ENCODE data around the gene MEGF8. TPM values are rescaled to one million over a fixed set of nuclear protein-coding genes. Genes with fewer than 3 reads are reported as not detected.

Gene MEGF8
- polyA plus RNA-seq, 1 donor: 23.9 TPM

DNA sequence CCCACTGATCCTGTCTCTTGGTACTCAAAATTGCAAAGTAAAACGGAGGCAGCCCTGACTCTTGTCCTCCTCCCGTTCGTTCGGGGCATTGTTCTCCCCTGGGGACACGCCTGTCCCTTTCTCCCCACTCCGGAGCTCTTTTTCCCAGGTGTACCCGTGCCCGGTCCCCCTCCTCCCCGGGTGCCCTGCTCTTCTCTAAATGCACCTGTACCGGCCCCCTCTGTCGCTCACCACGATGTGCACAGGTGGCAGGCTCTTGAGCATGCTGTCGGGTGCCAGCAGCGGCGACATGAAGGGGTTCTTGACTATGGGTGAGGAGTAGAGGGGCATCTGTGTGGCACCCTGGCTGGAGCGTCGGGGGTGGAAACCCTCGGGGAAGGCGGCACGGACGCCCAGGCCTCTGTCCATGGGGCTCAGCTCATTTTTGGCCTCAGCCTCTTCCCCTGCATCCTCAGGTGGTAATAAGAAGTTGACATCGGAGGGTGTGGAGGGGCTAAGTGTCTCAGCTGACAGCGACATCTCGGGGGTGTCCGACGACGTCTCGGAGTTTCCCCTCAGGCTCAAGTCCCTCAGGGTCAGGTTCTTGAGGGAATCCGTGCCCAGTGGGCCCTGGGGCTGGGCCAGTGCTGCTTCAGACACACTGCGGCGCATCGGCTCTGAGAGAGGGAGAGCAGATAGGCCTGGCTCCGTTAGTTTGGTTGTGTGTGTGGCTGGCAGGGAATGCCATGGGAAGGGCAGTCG is 77.1 kb downstream of the MEGF8 start:
- Histone ChIP-seq H3K4me1 (ENCODE audit: control insufficient read depth, insufficient read depth, low read length) (peaks cover 8% of the 10 kb centered on the region), H3K27ac (ENCODE audit: low read length) (no peak overlapping the region), H3K27me3 (ENCODE audit: control insufficient read depth, insufficient read depth, low read length) (no peaks in the 10 kb centered on the region), H3K36me3 (ENCODE audit: control insufficient read depth, insufficient read depth, low read length) (peaks cover 36% of the 10 kb centered on the region), H3K9me3 (ENCODE audit: control insufficient read depth, low read depth, low read length) (no peaks in the 10 kb centered on the region), H3K4me3 (ENCODE audit: low read length) (peak overlapping the region; percentile 29)
- WGBS (ENCODE audit: insufficient coverage, low lambda C conversion rate): no CpG with 5 or more reads among the region's 34 CpGs
- no peak for DNase-seq

DNA sequence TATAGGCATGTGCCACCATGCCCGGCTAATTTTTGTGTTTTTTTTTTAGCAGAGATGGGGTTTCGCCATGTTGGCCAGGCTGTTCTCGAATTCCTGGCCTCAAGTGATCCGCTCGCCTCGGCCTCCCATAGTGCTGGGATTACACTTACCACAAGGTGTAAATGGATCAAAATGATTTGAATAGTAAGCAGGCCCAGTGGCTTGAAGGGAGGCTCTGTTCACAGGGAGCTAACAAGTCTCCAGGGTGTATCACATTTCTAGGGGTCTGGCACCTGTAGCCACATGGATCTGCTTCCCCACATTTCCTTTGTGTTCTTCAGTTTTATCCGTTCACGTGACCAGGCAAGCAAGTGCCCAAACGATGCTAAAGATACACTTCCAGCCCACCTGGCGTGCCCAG is 78.2 kb downstream of the MEGF8 start:
- H3K27me3 ChIP-seq (ENCODE audit: control insufficient read depth, insufficient read depth, low read length): no peaks in the 10 kb centered on the region
- no peaks in the 10 kb centered on the region for H3K9me3 ChIP-seq (ENCODE audit: control insufficient read depth, low read depth, low read length)
- no peak overlapping the region for H3K27ac ChIP-seq (ENCODE audit: low read length)
- no peak overlapping the region for H3K4me3 ChIP-seq (ENCODE audit: low read length)
- no peak for DNase-seq
- WGBS (ENCODE audit: insufficient coverage, low lambda C conversion rate): 100% methylated on average over 2 of the region's 10 CpGs
- H3K36me3 ChIP-seq (ENCODE audit: control insufficient read depth, insufficient read depth, low read length): peaks cover 42% of the 10 kb centered on the region
- peaks cover 4% of the 10 kb centered on the region for H3K4me1 ChIP-seq (ENCODE audit: control insufficient read depth, insufficient read depth, low read length)

DNA sequence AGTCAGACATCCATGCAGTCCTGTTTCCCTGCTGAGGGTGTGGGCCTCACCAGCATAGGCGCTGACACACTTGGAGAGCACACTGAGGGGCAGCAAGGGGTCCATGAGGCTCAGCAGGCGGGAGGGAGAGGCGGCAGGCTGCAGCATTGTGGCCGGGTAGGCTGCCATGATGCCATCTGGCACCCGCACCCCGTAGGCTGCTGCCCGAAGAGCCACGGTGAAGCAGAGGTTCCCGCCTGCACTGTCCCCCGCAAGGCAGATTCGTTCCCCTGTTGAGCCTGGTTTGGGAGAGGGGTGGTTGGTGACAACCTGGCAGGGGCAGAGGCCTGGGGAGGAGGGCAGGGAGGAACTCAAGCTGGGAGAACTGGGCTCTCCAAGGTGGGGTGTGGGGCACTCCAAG is 80.7 kb downstream of the MEGF8 start:
- Histone ChIP-seq H3K36me3 (ENCODE audit: control insufficient read depth, insufficient read depth, low read length) (peaks cover 52% of the 10 kb centered on the region), H3K9me3 (ENCODE audit: control insufficient read depth, low read depth, low read length) (no peaks in the 10 kb centered on the region), H3K4me1 (ENCODE audit: control insufficient read depth, insufficient read depth, low read length) (peaks cover 1% of the 10 kb centered on the region), H3K27ac (ENCODE audit: low read length) (no peak overlapping the region), H3K27me3 (ENCODE audit: control insufficient read depth, insufficient read depth, low read length) (no peaks in the 10 kb centered on the region), H3K4me3 (ENCODE audit: low read length) (no peak overlapping the region)
- no CpG with 5 or more reads among the region's 11 CpGs for WGBS (ENCODE audit: insufficient coverage, low lambda C conversion rate)
- DNase-seq: no peak

DNA sequence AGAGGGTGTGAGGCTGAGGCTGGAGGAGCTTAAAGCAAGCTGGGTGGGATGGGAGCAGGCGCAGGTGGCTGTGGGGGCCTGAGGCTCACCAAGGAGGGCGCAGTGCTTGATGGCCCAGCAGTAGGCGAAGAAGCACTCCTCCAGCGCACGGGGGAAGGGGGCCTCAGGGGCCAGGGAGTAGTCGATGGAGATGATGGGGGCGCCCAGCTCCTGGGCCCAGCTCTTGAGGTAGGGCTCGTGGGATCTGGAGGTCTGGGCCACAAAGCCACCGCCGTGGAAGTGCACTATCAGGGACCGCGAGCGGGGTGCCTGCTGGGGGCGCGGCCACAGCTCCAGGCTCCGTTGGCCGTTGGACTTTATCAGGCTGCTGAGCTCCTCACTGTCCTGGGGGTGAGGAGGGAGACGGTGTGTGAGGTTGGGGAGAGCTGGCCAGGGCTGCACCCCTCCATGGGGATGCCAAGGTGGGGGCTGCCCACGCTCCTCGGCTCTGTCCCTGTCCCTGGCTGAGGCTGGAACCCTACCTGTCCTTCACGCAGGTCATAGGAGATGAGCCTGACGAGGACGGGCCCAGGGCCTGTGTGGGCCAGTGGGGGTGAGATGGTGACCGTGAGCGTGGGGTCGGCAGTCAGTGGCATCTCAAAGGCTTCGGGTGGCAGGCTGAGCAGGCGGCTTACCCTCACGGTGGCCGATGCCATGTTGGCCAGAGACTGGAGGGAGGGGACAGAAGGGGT is 81.8 kb downstream of the MEGF8 start:
- Histone ChIP-seq H3K36me3 (ENCODE audit: control insufficient read depth, insufficient read depth, low read length) (peaks cover 52% of the 10 kb centered on the region), H3K4me3 (ENCODE audit: low read length) (no peak overlapping the region), H3K27me3 (ENCODE audit: control insufficient read depth, insufficient read depth, low read length) (no peaks in the 10 kb centered on the region), H3K27ac (ENCODE audit: low read length) (no peak overlapping the region), H3K9me3 (ENCODE audit: control insufficient read depth, low read depth, low read length) (no peaks in the 10 kb centered on the region), H3K4me1 (ENCODE audit: control insufficient read depth, insufficient read depth, low read length) (peaks cover under 1% of the 10 kb centered on the region)
- no peak for DNase-seq
- no CpG with 5 or more reads among the region's 30 CpGs for WGBS (ENCODE audit: insufficient coverage, low lambda C conversion rate)

DNA sequence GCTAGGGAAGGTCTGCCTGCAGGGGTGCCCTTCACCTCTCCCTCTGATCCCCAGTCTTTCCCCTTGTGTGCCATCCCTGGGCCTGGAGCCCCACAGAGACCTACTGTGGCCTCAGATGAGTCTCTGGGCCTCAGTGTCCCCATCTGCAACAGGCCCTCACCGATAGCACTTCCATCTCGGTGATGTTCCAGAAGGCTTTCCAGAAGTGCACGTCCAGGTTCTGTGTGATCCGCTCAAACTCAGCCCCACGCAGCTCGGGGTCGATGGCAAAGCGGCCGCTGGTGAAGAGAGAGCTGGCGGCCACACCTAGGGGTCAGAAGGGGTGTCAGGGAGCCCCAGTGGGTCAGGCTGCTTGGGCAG is 82.4 kb downstream of the MEGF8 start:
- Histone ChIP-seq H3K27ac (ENCODE audit: low read length) (no peak overlapping the region), H3K9me3 (ENCODE audit: control insufficient read depth, low read depth, low read length) (no peaks in the 10 kb centered on the region), H3K27me3 (ENCODE audit: control insufficient read depth, insufficient read depth, low read length) (no peaks in the 10 kb centered on the region), H3K36me3 (ENCODE audit: control insufficient read depth, insufficient read depth, low read length) (peaks cover 52% of the 10 kb centered on the region), H3K4me1 (ENCODE audit: control insufficient read depth, insufficient read depth, low read length) (peaks cover 4% of the 10 kb centered on the region), H3K4me3 (ENCODE audit: low read length) (no peak overlapping the region)
- no CpG with 5 or more reads among the region's 10 CpGs for WGBS (ENCODE audit: insufficient coverage, low lambda C conversion rate)
- no peak for DNase-seq

DNA sequence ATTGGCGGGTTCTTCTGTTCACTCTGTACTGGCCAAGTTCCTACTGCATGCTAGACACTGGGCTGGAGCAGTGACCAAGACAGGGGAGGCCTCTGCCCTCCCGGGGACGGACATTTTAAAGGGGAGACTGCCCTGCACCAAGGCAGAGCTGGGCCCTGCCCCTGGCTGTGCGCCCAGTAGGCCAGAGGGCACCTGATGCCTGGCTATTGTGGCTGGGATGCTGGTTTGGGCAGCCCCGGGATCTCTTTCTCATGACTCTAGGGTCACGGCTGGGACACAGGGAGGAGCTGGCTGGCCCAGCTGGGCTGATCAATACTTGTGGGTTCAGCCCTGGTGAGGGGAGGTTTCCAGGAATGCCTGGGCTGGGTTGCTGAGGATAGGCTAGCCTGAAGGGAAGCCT is 84.0 kb downstream of the MEGF8 start:
- Histone ChIP-seq H3K4me1 (ENCODE audit: control insufficient read depth, insufficient read depth, low read length) (peaks cover 4% of the 10 kb centered on the region), H3K27me3 (ENCODE audit: control insufficient read depth, insufficient read depth, low read length) (no peaks in the 10 kb centered on the region), H3K4me3 (ENCODE audit: low read length) (no peak overlapping the region), H3K9me3 (ENCODE audit: control insufficient read depth, low read depth, low read length) (no peaks in the 10 kb centered on the region), H3K36me3 (ENCODE audit: control insufficient read depth, insufficient read depth, low read length) (peaks cover 50% of the 10 kb centered on the region), H3K27ac (ENCODE audit: low read length) (no peak overlapping the region)
- DNase-seq: no peak
- no CpG with 5 or more reads among the region's 6 CpGs for WGBS (ENCODE audit: insufficient coverage, low lambda C conversion rate)

DNA sequence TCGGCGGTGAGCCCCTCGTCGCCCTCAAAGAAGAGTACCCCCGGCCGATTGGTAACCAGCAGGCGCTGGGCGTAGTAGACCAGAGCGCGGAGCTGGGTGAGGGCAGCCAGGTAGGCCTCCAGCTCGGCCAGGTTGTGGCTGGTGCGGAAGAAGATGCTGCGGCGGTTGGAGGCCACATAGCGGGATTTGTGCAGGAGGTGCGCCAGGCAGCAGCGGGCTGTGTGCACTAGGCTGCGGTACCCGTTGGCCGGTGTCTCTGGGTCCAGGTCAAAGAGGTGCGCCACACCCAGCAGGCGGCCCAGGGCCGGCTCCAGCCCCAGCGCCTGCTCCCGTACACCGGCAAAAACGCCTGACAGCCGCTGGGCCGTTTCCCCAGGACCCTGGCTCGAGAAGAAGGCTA is 84.9 kb downstream of the MEGF8 start:
- no CpG with 5 or more reads among the region's 30 CpGs for WGBS (ENCODE audit: insufficient coverage, low lambda C conversion rate)

DNA sequence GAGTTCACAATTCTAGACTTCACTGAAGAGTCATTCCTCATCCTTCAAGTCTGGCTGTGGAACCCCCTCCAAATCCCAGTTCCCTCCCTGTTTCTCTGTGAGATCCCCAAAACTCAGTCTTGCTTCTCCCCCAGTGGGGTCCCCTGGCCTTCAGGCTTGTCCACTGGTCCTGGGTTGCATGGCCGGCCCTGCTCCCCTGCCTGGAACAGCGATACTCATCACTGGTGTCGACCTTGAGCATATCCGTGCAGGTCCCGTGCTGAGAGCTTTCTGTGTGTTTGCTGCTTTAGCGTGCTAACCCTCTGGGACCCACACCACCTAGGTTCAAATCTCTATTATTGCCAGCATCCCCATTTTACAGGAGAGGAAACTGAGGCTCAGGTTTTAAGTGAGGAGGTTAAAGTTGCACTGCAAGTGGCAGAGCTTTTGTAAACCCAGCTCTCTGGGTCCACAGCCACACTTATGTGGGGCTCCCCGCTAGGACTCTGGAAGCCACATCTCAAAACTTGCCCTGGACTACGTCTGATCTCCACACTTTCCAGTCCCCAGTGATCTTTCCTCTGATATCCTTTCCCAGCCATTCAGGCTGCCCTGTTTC is 86.2 kb downstream of the MEGF8 start:
- DNase-seq: no peak

More for the DNA sequence above, 84.9 kb downstream of the MEGF8 start:
- Histone ChIP-seq H3K4me3 (ENCODE audit: low read length) (no peak overlapping the region), H3K27me3 (ENCODE audit: control insufficient read depth, insufficient read depth, low read length) (no peaks in the 10 kb centered on the region), H3K4me1 (ENCODE audit: control insufficient read depth, insufficient read depth, low read length) (peaks cover 4% of the 10 kb centered on the region), H3K27ac (ENCODE audit: low read length) (no peak overlapping the region), H3K9me3 (ENCODE audit: control insufficient read depth, low read depth, low read length) (no peaks in the 10 kb centered on the region), H3K36me3 (ENCODE audit: control insufficient read depth, insufficient read depth, low read length) (peaks cover 45% of the 10 kb centered on the region)
- no peak for DNase-seq

DNA sequence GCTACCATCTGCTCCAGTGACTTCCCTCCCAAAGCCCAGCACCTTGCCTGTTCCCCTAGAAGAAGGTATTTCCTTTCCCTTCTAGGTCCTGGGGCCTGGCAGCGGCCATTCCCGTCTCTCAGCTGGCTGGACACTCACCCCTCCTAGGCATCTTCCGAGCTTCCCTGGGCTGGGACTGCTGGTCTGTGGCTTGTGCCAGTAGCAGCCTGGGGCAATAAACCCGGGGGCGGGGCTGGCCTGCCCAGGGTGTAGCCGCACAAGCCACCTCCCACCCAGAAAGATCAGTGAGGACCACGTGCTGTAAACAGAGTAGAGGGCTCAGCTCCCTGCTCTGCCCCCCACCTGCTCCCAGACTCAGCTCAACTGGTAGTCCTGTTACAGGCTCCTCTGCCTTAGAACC is 86.8 kb downstream of the MEGF8 start:
- Histone ChIP-seq H3K27ac (ENCODE audit: low read length) (no peak overlapping the region), H3K36me3 (ENCODE audit: control insufficient read depth, insufficient read depth, low read length) (peaks cover 27% of the 10 kb centered on the region), H3K4me3 (ENCODE audit: low read length) (no peak overlapping the region), H3K4me1 (ENCODE audit: control insufficient read depth, insufficient read depth, low read length) (peaks cover 4% of the 10 kb centered on the region), H3K9me3 (ENCODE audit: control insufficient read depth, low read depth, low read length) (no peaks in the 10 kb centered on the region), H3K27me3 (ENCODE audit: control insufficient read depth, insufficient read depth, low read length) (no peaks in the 10 kb centered on the region)
- DNase-seq: no peak
- no CpG with 5 or more reads among the region's 7 CpGs for WGBS (ENCODE audit: insufficient coverage, low lambda C conversion rate)

More for the DNA sequence above, 86.2 kb downstream of the MEGF8 start:
- WGBS (ENCODE audit: insufficient coverage, low lambda C conversion rate): no CpG with 5 or more reads among the region's 8 CpGs
- Histone ChIP-seq H3K9me3 (ENCODE audit: control insufficient read depth, low read depth, low read length) (no peaks in the 10 kb centered on the region), H3K36me3 (ENCODE audit: control insufficient read depth, insufficient read depth, low read length) (peaks cover 32% of the 10 kb centered on the region), H3K27ac (ENCODE audit: low read length) (no peak overlapping the region), H3K4me1 (ENCODE audit: control insufficient read depth, insufficient read depth, low read length) (peaks cover 4% of the 10 kb centered on the region), H3K27me3 (ENCODE audit: control insufficient read depth, insufficient read depth, low read length) (no peaks in the 10 kb centered on the region), H3K4me3 (ENCODE audit: low read length) (no peak overlapping the region)

DNA sequence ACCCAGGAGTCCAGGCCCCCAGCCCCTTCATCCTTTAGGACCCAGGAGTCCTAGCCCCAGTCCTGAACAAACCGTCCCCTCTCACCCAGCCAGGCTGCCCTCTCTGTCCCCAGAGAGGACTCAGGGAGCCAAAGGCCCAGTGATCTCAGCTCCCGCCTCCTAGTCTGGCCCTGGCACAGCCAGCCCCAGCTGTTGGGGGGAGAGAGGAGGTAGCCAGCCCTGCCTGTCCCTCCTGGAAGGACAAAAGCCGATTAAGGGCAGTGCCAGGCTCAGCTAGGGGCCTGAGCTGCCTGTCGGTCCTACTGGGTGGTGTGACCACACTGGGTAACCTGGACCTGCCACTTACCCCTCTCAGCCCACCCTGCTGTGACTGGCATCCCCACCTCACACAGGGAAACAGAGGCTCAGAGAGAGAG is 87.2 kb downstream of the MEGF8 start:
- Histone ChIP-seq H3K9me3 (ENCODE audit: control insufficient read depth, low read depth, low read length) (no peaks in the 10 kb centered on the region), H3K4me3 (ENCODE audit: low read length) (no peak overlapping the region), H3K27me3 (ENCODE audit: control insufficient read depth, insufficient read depth, low read length) (no peaks in the 10 kb centered on the region), H3K4me1 (ENCODE audit: control insufficient read depth, insufficient read depth, low read length) (peaks cover 4% of the 10 kb centered on the region), H3K27ac (ENCODE audit: low read length) (no peak overlapping the region), H3K36me3 (ENCODE audit: control insufficient read depth, insufficient read depth, low read length) (peaks cover 26% of the 10 kb centered on the region)
- no CpG with 5 or more reads among the region's 4 CpGs for WGBS (ENCODE audit: insufficient coverage, low lambda C conversion rate)
- DNase-seq: no peak
